Measurements from ENCODE around the gene AGTRAP. TPM values are rescaled to one million over a fixed set of nuclear protein-coding genes. Genes with fewer than 3 reads are reported as not detected.

AGTRAP gene
- total and polyA plus RNA-seq, 2 donors = 21.4 to 81.8 TPM

DNA sequence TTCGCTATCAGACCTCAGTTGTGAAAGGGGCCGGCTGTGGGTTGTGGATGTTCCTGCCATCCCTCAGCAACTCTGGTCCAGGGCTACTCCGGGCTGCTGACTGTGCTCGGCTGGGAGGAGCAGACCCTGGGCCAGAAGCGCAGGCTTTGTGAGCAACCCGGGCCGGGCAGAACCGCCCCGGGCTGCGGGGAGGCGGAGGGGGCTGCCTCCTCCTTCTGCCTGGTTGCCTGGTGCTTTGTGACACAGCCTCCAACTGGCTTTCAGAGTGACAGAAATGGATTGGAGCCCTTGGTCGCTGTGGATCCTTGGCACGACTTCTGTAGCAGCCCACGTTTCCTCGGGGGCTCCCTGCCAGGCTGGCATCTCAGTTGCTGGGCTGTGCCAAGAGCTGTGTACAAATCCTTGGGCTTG is 34.4 kb upstream of the AGTRAP start:
- H3K4me3 ChIP-seq (ENCODE audit: low read depth, low read length) = no peak overlapping the region
- no peaks in the 10 kb centered on the region for H3K4me1 ChIP-seq (ENCODE audit: insufficient read depth)
- WGBS = 26% methylated on average over 15 of the region's 15 CpGs

GRCh38 chr1:11701981-11702803 is 33.7 kb upstream of the AGTRAP start:
- no peak overlapping the region for H3K4me3 ChIP-seq (ENCODE audit: low read depth, low read length)
- no peak overlapping the region for H3K27ac ChIP-seq (ENCODE audit: low read depth)
- H3K36me3 ChIP-seq (ENCODE audit: insufficient read depth) = no peaks in the 10 kb centered on the region
- no peaks in the 10 kb centered on the region for H3K4me1 ChIP-seq (ENCODE audit: insufficient read depth)
- 80% methylated on average over 15 of the region's 15 CpGs for WGBS
- DNase-seq (ENCODE audit: extremely low spot score) = no peak

More for the DNA sequence above, 34.4 kb upstream of the AGTRAP start:
- no peak for DNase-seq (ENCODE audit: extremely low spot score)
- no peaks in the 10 kb centered on the region for H3K36me3 ChIP-seq (ENCODE audit: insufficient read depth)
- H3K27ac ChIP-seq (ENCODE audit: low read depth) = no peak overlapping the region

GRCh38 chr1:11703357-11704193 is 32.4 kb upstream of the AGTRAP start:
- Histone ChIP-seq H3K36me3 (ENCODE audit: insufficient read depth) (no peaks in the 10 kb centered on the region), H3K4me3 (ENCODE audit: low read depth, low read length) (no peak overlapping the region), H3K4me1 (ENCODE audit: insufficient read depth) (no peaks in the 10 kb centered on the region), H3K27ac (ENCODE audit: low read depth) (no peak overlapping the region)
- no peak for DNase-seq (ENCODE audit: extremely low spot score)
- WGBS = 59% methylated on average over 8 of the region's 8 CpGs

- 54% methylated on average over 11 of the region's 11 CpGs for WGBS
- no peak overlapping the region for H3K4me3 ChIP-seq (ENCODE audit: low read depth, low read length)
- no peaks in the 10 kb centered on the region for H3K36me3 ChIP-seq (ENCODE audit: insufficient read depth)
- no peak for DNase-seq (ENCODE audit: extremely low spot score)
- no peak overlapping the region for H3K27ac ChIP-seq (ENCODE audit: low read depth)
- H3K4me1 ChIP-seq (ENCODE audit: insufficient read depth) = no peaks in the 10 kb centered on the region
These were observed 31.8 kb upstream of the AGTRAP start for GRCh38 chr1:11704194-11704529.

GRCh38 chr1:11704691-11705475 is 31.1 kb upstream of the AGTRAP start:
- WGBS = 50% methylated on average over 22 of the region's 22 CpGs
- no peak overlapping the region for H3K27ac ChIP-seq (ENCODE audit: low read depth)
- no peaks in the 10 kb centered on the region for H3K36me3 ChIP-seq (ENCODE audit: insufficient read depth)
- H3K4me3 ChIP-seq (ENCODE audit: low read depth, low read length) = no peak overlapping the region
- no peaks in the 10 kb centered on the region for H3K4me1 ChIP-seq (ENCODE audit: insufficient read depth)
- no peak for DNase-seq (ENCODE audit: extremely low spot score)

GRCh38 chr1:11705596-11705995 is 30.3 kb upstream of the AGTRAP start:
- Histone ChIP-seq H3K4me3 (ENCODE audit: low read depth, low read length) (no peak overlapping the region), H3K4me1 (ENCODE audit: insufficient read depth) (no peaks in the 10 kb centered on the region), H3K27ac (ENCODE audit: low read depth) (no peak overlapping the region), H3K36me3 (ENCODE audit: insufficient read depth) (no peaks in the 10 kb centered on the region)
- WGBS = 74% methylated on average over 9 of the region's 9 CpGs
- no peak for DNase-seq (ENCODE audit: extremely low spot score)

GRCh38 chr1:11706292-11706691 is 29.6 kb upstream of the AGTRAP start:
- Histone ChIP-seq H3K36me3 (ENCODE audit: insufficient read depth) (no peaks in the 10 kb centered on the region), H3K27ac (ENCODE audit: low read depth) (no peak overlapping the region), H3K4me1 (ENCODE audit: insufficient read depth) (no peaks in the 10 kb centered on the region), H3K4me3 (ENCODE audit: low read depth, low read length) (no peak overlapping the region)
- WGBS = 92% methylated on average over 14 of the region's 14 CpGs
- DNase-seq (ENCODE audit: extremely low spot score) = no peak

- H3K4me3 ChIP-seq (ENCODE audit: low read depth, low read length) = no peak overlapping the region
- no peaks in the 10 kb centered on the region for H3K36me3 ChIP-seq (ENCODE audit: insufficient read depth)
- no peaks in the 10 kb centered on the region for H3K4me1 ChIP-seq (ENCODE audit: insufficient read depth)
- no peak overlapping the region for H3K27ac ChIP-seq (ENCODE audit: low read depth)
- DNase-seq (ENCODE audit: extremely low spot score) = no peak
- 54% methylated on average over 17 of the region's 17 CpGs for WGBS
These were observed 28.2 kb upstream of the AGTRAP start for GRCh38 chr1:11707621-11708276.

GRCh38 chr1:11708554-11709350 is 27.2 kb upstream of the AGTRAP start:
- Histone ChIP-seq H3K27ac (ENCODE audit: low read depth) (no peak overlapping the region), H3K4me1 (ENCODE audit: insufficient read depth) (no peaks in the 10 kb centered on the region), H3K36me3 (ENCODE audit: insufficient read depth) (no peaks in the 10 kb centered on the region), H3K4me3 (ENCODE audit: low read depth, low read length) (no peak overlapping the region)
- WGBS = 75% methylated on average over 11 of the region's 11 CpGs
- DNase-seq (ENCODE audit: extremely low spot score) = no peak

DNA sequence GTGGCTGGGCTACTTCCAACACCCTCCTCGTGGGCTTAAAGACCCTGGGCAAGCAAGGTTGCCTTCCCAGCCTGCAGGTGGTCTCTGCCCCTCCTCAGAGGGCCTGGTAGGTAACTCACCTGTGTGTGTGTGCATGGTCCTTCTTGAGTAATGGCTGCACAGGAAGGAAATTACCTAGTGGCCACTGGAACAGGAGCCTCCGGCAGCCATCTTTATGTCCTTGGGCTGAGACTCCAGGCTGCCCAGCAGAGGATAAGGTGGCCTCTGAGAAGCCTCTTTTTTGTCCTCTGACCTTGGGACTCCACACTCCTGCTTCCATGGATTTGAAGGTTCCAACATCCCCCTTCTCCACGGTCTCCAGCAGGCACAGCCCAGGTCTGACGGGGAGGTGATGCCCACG is 24.4 kb upstream of the AGTRAP start:
- H3K36me3 ChIP-seq (ENCODE audit: insufficient read depth) = no peaks in the 10 kb centered on the region

GRCh38 chr1:11712285-11712684 is 23.7 kb upstream of the AGTRAP start:
- Histone ChIP-seq H3K27ac (ENCODE audit: low read depth) (no peak overlapping the region), H3K36me3 (ENCODE audit: insufficient read depth) (no peaks in the 10 kb centered on the region), H3K4me3 (ENCODE audit: low read depth, low read length) (no peak overlapping the region), H3K4me1 (ENCODE audit: insufficient read depth) (no peaks in the 10 kb centered on the region)
- no peak for DNase-seq (ENCODE audit: extremely low spot score)
- 89% methylated on average over 8 of the region's 8 CpGs for WGBS

More for the DNA sequence above, 24.4 kb upstream of the AGTRAP start:
- H3K27ac ChIP-seq (ENCODE audit: low read depth) = no peak overlapping the region
- no peak for DNase-seq (ENCODE audit: extremely low spot score)
- no peak overlapping the region for H3K4me3 ChIP-seq (ENCODE audit: low read depth, low read length)
- WGBS = 95% methylated on average over 5 of the region's 5 CpGs
- H3K4me1 ChIP-seq (ENCODE audit: insufficient read depth) = no peaks in the 10 kb centered on the region

DNA sequence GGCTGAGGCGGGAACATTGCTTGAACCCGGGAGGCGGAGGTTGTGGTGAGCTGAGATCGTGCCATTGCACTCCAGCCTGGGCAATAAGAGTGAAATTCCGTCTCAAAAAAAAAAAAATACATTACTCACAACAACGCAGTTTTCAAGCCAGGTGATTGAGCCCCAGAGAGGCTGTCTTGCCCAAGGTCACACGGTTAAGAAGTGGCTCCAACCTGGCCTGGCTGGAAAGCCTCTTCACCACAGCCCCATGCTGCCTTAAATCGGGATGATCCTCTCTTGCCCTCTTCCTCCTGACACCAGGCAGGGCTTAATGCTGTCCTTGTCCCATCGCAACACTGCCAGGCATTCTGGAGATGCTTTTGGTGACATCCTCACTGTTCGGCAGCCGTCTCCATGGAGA is 22.8 kb upstream of the AGTRAP start:
- Histone ChIP-seq H3K4me3 (ENCODE audit: low read depth, low read length) (no peak overlapping the region), H3K27ac (ENCODE audit: low read depth) (no peak overlapping the region), H3K4me1 (ENCODE audit: insufficient read depth) (no peaks in the 10 kb centered on the region), H3K36me3 (ENCODE audit: insufficient read depth) (no peaks in the 10 kb centered on the region)
- DNase-seq (ENCODE audit: extremely low spot score) = no peak
- 79% methylated on average over 11 of the region's 11 CpGs for WGBS

All from urinary bladder (tissue), 4 donors.